ENCODE measurements around the gene DBN1. TPM values are rescaled to one million over a fixed set of nuclear protein-coding genes. Genes with fewer than 3 reads are reported as not detected.

DBN1 gene
- total RNA-seq, 2 donors from 2014 or later = 322 to 383 TPM

DNA sequence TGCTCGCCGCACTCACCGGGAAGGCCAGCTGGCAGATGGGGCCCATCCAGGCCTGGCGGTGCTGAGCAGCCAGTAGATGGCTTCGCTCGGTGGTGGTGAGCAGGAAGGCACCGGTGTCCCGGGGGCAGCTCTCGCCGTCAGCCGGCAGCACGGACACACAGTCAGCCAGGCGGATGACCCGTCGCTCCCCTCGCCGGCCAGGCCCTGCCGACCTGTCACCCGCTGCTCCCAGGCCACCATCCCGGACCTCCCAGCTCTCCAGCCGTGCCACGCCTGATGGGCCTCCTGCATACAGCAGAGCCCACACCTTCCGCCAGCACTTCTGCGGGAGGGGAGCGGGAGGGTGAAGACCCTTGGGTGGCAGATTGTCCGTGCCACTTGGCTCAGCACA is 34.8 kb upstream of the DBN1 start:
- H3K27ac ChIP-seq (ENCODE audit: low read depth, low read length) = no peak overlapping the region
- peaks cover 5% of the 10 kb centered on the region for H3K4me1 Mint-ChIP-seq
- no peaks in the 10 kb centered on the region for H3K27me3 Mint-ChIP-seq (ENCODE audit: insufficient read depth)
- peaks cover 4% of the 10 kb centered on the region for H3K4me1 ChIP-seq (ENCODE audit: control insufficient read depth, insufficient read depth, low read length)
- H3K27me3 ChIP-seq (ENCODE audit: control insufficient read depth, insufficient read depth, low read length, poor library complexity, severe bottlenecking) = no peaks in the 10 kb centered on the region
- no peak overlapping the region for H3K9ac ChIP-seq (ENCODE audit: extremely low read depth, low read length, poor library complexity, severe bottlenecking)
- DNase-seq = no peak
- no peak overlapping the region for H3K4me3 ChIP-seq (ENCODE audit: low read length)
- peaks cover 37% of the 10 kb centered on the region for H3K36me3 ChIP-seq (ENCODE audit: control insufficient read depth, insufficient read depth, low read length)
- H3K4me3 Mint-ChIP-seq = no peak overlapping the region
- TF ChIP-seq, protein P1, sequence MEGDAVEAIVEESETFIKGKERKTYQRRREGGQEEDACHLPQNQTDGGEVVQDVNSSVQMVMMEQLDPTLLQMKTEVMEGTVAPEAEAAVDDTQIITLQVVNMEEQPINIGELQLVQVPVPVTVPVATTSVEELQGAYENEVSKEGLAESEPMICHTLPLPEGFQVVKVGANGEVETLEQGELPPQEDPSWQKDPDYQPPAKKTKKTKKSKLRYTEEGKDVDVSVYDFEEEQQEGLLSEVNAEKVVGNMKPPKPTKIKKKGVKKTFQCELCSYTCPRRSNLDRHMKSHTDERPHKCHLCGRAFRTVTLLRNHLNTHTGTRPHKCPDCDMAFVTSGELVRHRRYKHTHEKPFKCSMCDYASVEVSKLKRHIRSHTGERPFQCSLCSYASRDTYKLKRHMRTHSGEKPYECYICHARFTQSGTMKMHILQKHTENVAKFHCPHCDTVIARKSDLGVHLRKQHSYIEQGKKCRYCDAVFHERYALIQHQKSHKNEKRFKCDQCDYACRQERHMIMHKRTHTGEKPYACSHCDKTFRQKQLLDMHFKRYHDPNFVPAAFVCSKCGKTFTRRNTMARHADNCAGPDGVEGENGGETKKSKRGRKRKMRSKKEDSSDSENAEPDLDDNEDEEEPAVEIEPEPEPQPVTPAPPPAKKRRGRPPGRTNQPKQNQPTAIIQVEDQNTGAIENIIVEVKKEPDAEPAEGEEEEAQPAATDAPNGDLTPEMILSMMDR (conservative IDR thresholded peaks at IDR 0.05) = no peak
- H3K27ac Mint-ChIP-seq = no peak overlapping the region
- H3K36me3 Mint-ChIP-seq (ENCODE audit: low read depth) = peaks cover 27% of the 10 kb centered on the region
- WGBS, 2 experiments (ENCODE audit: insufficient coverage in 1 of 2, insufficient read length in 1 of 2) = 96% methylated on average over 20 to 26 of the region's 26 CpGs
- no peaks in the 10 kb centered on the region for H3K9me3 Mint-ChIP-seq
- H3K9me3 ChIP-seq (ENCODE audit: control insufficient read depth, low read length) = no peaks in the 10 kb centered on the region

DNA sequence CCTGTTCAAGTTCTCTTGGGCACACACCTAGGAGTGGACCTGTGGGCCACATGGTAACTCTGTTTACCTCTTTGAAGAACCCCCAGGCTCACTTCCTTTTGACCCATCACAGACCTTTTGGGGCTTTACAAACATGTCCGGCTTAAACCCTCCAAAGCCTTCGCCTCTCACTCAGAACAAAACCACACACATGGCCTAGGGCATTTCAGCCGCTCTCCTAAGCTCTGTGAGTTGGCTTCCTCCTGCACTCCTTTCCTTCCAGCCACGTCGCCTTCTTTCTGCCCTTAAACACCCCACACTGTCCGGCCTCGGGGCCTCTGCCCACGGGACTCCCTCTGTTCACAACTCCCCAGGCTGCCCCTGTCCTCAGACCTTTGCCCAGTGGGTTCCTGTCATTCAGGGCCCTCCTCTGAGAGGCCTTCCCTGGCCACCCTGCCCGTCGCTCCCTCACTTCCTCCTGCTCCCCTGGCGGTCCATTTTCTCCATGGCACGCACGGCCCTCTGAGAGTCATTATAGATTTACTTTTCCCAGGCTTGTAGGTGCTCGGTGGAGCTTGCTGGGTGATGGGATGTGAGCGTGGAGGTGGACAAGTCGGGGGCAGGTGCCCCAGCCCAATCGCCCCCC is 34.3 kb upstream of the DBN1 start:
- Mint-ChIP-seq H3K9me3 (no peaks in the 10 kb centered on the region), H3K27ac (peak overlapping the region; percentile 33), H3K36me3 (ENCODE audit: low read depth) (peaks cover 22% of the 10 kb centered on the region), H3K4me3 (no peak overlapping the region), H3K4me1 (peaks cover 5% of the 10 kb centered on the region), H3K27me3 (ENCODE audit: insufficient read depth) (no peaks in the 10 kb centered on the region)
- Histone ChIP-seq H3K27ac (ENCODE audit: low read depth, low read length) (no peak overlapping the region), H3K9me3 (ENCODE audit: control insufficient read depth, low read length) (no peaks in the 10 kb centered on the region), H3K4me3 (ENCODE audit: low read length) (no peak overlapping the region), H3K36me3 (ENCODE audit: control insufficient read depth, insufficient read depth, low read length) (peaks cover 32% of the 10 kb centered on the region), H3K4me1 (ENCODE audit: control insufficient read depth, insufficient read depth, low read length) (peaks cover 4% of the 10 kb centered on the region), H3K27me3 (ENCODE audit: control insufficient read depth, insufficient read depth, low read length, poor library complexity, severe bottlenecking) (no peaks in the 10 kb centered on the region), H3K9ac (ENCODE audit: extremely low read depth, low read length, poor library complexity, severe bottlenecking) (no peak overlapping the region)
- TF ChIP-seq, protein P1 (conservative IDR thresholded peaks at IDR 0.05) = no peak
- DNase-seq = no peak
- 93 to 96% methylated on average over 7 to 17 of the region's 17 CpGs for WGBS, 2 experiments (ENCODE audit: insufficient coverage in 1 of 2, insufficient read length in 1 of 2)

DNA sequence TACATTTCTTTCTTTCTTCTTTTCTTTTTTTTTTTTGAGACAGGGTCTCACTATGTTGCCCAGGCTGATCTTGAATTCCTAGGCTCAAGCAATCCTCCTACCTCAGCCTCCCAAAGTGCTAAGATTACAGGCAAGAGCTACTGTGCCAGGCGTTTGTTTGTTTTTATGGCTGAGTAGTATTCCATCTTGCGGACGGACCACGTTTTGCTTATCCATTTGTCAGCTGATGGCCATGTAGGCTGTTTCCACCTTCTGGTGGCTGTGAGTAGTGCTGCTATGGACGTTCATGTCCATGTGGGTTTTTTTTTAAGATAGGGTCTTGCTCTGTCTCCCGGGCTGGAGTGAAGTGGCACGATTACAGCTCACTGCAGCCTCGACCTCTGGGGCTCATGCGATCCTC is 33.7 kb upstream of the DBN1 start:
- Mint-ChIP-seq H3K27me3 (ENCODE audit: insufficient read depth) (no peaks in the 10 kb centered on the region), H3K27ac (no peak overlapping the region), H3K4me3 (no peak overlapping the region), H3K4me1 (peaks cover 5% of the 10 kb centered on the region), H3K36me3 (ENCODE audit: low read depth) (peaks cover 22% of the 10 kb centered on the region), H3K9me3 (no peaks in the 10 kb centered on the region)
- H3K4me1 ChIP-seq (ENCODE audit: control insufficient read depth, insufficient read depth, low read length) = peaks cover 4% of the 10 kb centered on the region
- H3K27ac ChIP-seq (ENCODE audit: low read depth, low read length) = no peak overlapping the region
- H3K9ac ChIP-seq (ENCODE audit: extremely low read depth, low read length, poor library complexity, severe bottlenecking) = no peak overlapping the region
- H3K27me3 ChIP-seq (ENCODE audit: control insufficient read depth, insufficient read depth, low read length, poor library complexity, severe bottlenecking) = no peaks in the 10 kb centered on the region
- WGBS, 2 experiments (ENCODE audit: insufficient coverage in 1 of 2, insufficient read length in 1 of 2) = 90 to 96% methylated on average over 8 to 9 of the region's 9 CpGs
- H3K36me3 ChIP-seq (ENCODE audit: control insufficient read depth, insufficient read depth, low read length) = peaks cover 26% of the 10 kb centered on the region
- no peak overlapping the region for H3K4me3 ChIP-seq (ENCODE audit: low read length)
- DNase-seq = no peak
- H3K9me3 ChIP-seq (ENCODE audit: control insufficient read depth, low read length) = no peaks in the 10 kb centered on the region
- TF ChIP-seq, protein P1 (conservative IDR thresholded peaks at IDR 0.05) = peak; percentile 57
